DND-41 (cell line): ENCODE data around the gene LRRN4.

Experiments
- CTCF ChIP-seq: IDR thresholded peaks from 2 replicates; pipeline ENCODE4 v1.5.1; 2012; ENCODE audit warnings: borderline replicate concordance, low read length, moderate library complexity, mild to moderate bottlenecking; ENCODE audit not compliant: poor library complexity, severe bottlenecking; ENCODE audit errors: extremely low read depth
- EZH2 ChIP-seq: IDR thresholded peaks from 3 replicates; pipeline ENCODE4 v1.6.1; 2012; ENCODE audit warnings: borderline replicate concordance, low read depth, mild to moderate bottlenecking, moderate library complexity, low read length, inconsistent platforms; ENCODE audit not compliant: severe bottlenecking

- TF ChIP-seq CTCF (no peak), EZH2 (no peak)
Measured at GRCh38 chr20:6053064-6053775, 640 bp downstream of the LRRN4 start.
